ENCODE measurements around the gene PNMA3.
"Not testable (repeated sequence)": the region's sequence is repeated elsewhere in the genome, so short reads cannot be mapped to it uniquely, and the experiment has no call there.

PNMA3 gene

DNA sequence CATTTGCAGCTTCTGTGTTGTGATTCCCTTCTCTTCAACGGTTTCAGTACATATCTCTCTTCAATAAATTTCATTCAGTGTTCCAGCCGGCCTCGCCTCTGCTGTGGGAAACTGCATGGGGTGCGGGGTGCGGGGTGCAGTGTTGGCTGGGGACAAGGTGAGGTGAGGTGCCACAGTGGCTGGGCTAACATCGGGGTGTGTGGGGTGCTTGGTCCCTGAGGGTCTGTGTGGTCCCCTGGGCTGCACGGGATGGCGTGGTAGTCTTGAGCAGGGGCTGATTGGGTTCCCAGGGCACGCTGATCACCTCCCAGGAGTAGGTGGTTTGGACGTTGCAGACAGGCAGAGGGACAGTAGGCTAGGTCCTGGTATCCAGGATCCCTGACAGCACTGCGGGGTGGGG lies 18.7 kb downstream of the PNMA3 start:
- no peak for DNase-seq

DNA sequence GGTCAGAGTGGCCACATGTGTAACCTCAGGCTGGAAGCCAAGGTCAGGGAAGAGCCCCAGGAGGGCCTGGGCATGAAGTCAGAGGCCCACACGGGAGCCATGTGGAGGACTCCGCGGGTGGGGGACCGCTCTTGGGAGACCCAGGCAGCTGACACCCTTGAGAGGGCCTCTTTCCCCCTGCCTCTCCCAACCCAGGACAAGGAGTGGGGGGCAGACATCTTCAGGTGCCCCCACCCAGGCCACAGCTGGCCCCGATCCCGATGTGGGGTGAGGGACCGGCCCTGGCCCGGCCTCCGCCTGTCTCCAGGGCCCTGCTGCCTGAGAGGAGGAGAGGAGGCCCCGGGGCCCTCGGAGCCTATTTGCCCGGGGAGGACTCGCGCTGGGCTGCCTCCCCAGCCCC lies 19.1 kb downstream of the PNMA3 start:
- no peak for DNase-seq

DNA sequence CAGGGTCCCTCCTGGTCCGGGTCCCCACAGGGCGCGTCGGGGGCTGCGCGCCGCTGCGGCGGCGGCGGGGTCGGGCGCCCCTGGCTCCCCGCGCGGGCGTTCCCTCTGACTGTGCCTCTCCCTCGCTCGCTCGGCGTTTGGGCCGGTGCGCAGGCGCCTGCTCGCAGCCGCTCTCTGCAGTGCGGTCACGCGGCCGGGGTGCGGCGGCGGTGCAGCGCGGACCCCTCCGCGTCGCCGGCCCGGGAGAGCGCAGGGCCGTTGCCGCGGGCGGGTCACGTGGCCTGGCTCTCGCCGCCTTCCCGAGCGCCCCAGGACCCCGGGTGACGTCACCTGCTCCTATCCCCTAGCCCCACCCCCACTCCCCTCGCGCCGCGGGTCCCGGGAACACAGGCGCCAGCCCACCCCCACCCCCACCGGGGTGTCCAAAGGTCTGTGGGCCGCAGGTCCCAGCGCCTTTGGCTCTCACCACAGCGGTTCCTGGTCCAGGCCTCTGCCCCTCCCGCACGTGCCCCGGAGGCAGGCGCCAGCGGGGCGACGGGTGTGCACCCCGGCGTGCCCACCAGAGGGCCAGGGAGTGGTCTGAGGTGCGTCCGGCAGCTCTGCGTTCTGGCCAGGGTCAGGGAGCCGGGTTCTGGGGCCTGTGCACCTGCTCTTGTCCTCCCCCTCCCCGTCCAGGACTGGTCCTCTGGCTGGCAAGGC lies 21.3 kb downstream of the PNMA3 start:
- DNase-seq: not testable (repeated sequence)

DNA sequence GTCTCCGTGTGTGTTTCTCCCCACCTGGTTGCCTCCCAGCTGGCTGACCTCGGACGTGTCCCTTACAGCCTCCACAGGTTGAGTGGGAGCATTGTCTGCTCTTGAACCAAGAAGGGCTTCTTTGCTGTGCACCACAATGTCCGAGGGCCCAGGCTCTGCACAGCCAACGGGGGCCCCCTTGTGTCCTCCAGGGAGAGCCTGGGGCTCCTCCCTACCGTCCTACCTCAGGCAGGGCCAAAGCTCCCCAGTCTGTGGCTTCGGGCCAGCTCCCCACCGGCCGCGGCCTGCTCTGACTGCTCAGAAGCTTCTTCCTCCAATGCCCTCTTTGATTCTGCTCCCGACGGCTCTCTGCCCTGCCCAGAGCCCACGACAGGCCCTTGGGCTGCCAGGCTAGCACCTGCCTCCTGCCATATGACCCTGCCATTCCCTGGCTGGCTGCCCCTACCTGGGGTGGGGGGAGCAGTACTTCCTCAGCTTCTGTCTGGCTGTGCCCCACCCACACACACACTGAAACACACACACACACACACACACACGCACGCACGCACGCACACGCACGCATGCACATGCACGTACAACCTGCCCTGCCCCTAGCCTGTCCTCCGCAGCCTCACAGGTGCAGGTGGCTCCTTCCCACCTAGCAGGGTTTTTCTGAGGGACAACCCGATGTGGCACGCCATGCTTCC lies 27.1 kb downstream of the PNMA3 start:
- DNase-seq: not testable (repeated sequence)

DNA sequence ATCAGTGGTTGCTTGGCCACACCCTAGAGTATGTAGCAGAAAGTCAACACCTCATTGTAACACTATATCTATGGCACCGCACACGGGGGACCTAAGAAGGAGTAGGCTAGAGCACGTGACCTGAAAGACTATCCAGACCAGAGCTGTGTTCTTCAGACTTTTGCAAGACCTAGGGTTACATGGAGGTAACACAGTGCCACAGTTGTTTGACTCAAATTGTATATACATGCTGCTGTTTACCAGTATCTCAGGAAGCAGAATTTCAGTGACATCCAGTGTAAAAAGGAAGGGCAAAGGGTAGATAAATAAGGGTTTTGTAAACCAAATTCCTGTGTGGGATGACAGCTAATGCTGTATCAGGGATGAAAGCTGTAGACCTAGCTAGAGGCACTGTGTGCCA lies 46.1 kb downstream of the PNMA3 start:
- DNase-seq: no peak

DNA sequence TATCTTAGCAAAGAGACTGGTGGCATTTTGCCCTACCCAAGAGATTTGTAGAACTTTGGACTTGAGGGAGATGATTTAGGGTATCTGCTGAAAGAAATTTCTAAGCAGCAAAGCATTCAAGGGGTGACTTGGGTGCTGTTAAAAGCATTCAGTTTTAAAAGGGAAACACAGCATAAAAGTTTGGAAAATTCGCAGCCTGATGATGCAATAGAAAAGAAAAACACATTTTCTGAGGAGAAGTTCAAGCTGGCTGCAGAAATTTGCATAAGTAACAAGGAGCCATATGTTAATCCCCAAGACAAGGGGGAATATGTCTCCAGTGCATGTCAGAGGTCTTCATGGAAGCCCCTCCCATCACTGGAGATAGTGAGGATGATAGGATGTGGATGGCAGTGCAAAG lies 48.7 kb downstream of the PNMA3 start:
- not testable (repeated sequence) for DNase-seq

DNA sequence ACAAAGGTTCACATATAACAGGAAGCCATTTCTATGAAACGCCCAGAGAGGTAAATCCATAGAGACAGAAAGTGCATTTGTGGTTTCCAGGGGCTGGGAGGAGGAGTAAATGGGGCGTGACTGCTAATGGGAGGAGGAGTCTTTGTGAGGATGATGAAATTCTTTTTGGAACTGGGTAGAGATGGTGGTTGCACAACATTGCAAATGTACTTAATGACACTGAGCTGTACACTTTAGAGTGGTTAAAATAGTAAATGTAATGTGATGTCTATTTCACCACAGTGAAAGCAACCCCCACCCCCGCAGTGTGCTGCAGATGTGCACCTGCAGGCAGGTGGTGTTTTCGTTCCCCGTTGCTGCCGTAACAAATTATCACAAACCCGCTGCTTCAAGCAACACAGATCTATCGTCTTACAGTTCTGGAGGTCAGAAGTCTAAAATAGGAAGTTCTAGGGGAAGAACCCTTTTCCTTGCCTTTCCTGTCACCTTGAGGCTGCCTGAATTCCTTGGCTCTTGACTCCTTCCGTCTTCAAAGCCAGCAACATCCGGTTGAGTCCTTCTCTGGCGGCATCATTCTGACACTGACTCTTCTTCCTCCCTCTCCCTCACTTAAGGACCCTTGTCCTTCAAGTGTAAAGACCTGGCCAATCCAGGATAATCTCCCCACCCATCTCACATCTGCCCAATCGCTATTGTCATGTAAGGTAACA lies 50.0 kb downstream of the PNMA3 start:
- not testable (repeated sequence) for DNase-seq
